Activated CD8-positive, alpha-beta T cell treated with anti-CD3 and anti-CD28 coated beads, Interleukin-2, amount 10 ng/mL, durations not matched to agents 7 days and 5 days (primary cell): ENCODE results near the gene CSRNP3. TPM values are rescaled to one million over a fixed set of nuclear protein-coding genes. Genes with fewer than 3 reads are reported as not detected.
"Not testable (repeated sequence)": the region's sequence is repeated elsewhere in the genome, so short reads cannot be mapped to it uniquely, and the experiment has no call there.

ENCODE experiments used
- ATAC-seq: fragments of 150-1000 bp; cut with Tn5 transposase; one replicate; pipeline ENCODE4 v1.10.0; 2021; ENCODE audit warnings: moderate library complexity
- CTCF ChIA-PET: fragments of 350-600 bp; sonication (Branson Sonifier 250); formaldehyde crosslinking; loops from one replicate; lab custom pipeline; 2021; ENCODE audit warnings: antibody characterized with exemption; lab: Charles Lee
- POLR2A ChIA-PET: fragments of 350-600 bp; sonication (Branson Sonifier 250); formaldehyde crosslinking; loops from one replicate; lab custom pipeline; 2021; ENCODE audit warnings: antibody characterized with exemption; lab: Charles Lee
- DNase-seq: peaks from one replicate; pipeline ENCODE4 v3.0.0-alpha.2; 2020
- H3K27ac Mint-ChIP-seq: one replicate; pipeline ENCODE4 v1.8.0; 2021; ENCODE audit warnings: mild to moderate bottlenecking, mixed read lengths
- H3K27me3 Mint-ChIP-seq: one replicate; pipeline ENCODE4 v1.8.0; 2021; ENCODE audit warnings: low read depth, mixed read lengths
- H3K36me3 Mint-ChIP-seq: one replicate; pipeline ENCODE4 v1.8.0; 2021; ENCODE audit warnings: low read depth, mixed read lengths
- H3K4me1 Mint-ChIP-seq: one replicate; pipeline ENCODE4 v1.8.0; 2021; ENCODE audit warnings: low read depth, mixed read lengths
- H3K4me3 Mint-ChIP-seq: one replicate; pipeline ENCODE4 v1.8.0; 2021; ENCODE audit warnings: mild to moderate bottlenecking, mixed read lengths
- H3K9me3 Mint-ChIP-seq: one replicate; pipeline ENCODE4 v1.8.0; 2022; ENCODE audit warnings: mixed read lengths; ENCODE audit not compliant: insufficient read depth
- total RNA-seq, 2 experiments: library from RNA; stranded (reverse); gene quantifications; one replicate each; pipeline ENCODE4 v1.2.3, GENCODE V29; 2021

The CSRNP3 gene
- total RNA-seq, 2 experiments from 2014 or later: not detected

DNA sequence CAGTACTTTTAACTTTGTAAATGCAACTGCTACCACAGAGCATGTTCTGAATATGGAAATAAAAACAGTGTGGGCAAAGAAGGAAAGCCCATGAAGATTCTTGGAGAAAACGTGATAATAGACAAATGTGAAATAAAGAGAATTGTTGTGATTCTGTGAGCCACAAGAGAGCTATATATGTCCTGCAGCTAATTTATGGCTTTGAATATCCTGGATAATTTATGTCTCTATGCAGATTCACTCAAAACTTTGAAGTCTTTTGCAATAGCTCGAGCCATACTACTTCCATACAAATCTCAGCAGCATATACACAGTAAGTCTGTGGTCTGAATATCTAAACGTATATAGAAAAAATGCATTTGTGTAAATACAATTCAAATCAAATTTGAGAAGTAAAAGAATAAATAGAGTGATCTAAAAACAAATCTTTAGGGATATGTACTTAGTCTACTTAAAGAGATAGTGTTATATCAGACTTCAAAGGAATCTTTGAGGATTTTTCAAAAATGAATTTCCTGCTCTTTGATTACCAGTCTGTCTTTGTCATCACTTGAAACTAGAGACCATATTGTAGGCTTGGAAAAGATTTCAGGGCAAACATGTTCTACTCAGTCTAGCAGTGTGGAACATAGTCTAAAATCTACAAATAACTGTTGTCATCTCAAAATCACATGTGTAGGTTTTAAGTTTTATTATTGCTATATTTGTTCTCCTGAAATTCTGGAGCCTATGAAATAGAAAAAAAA, 107.1 kb downstream of the CSRNP3 start:
- peaks cover 3% of the 10 kb centered on the region for H3K27me3 Mint-ChIP-seq
- no peak overlapping the region for H3K27ac Mint-ChIP-seq
- no peaks in the 10 kb centered on the region for H3K9me3 Mint-ChIP-seq
- no peak for DNase-seq
- POLR2A ChIA-PET: no interaction called here
- ATAC-seq: no peak
- H3K36me3 Mint-ChIP-seq: no peaks in the 10 kb centered on the region
- H3K4me1 Mint-ChIP-seq: no peaks in the 10 kb centered on the region
- no peak overlapping the region for H3K4me3 Mint-ChIP-seq
- CTCF ChIA-PET: no interaction called here

DNA sequence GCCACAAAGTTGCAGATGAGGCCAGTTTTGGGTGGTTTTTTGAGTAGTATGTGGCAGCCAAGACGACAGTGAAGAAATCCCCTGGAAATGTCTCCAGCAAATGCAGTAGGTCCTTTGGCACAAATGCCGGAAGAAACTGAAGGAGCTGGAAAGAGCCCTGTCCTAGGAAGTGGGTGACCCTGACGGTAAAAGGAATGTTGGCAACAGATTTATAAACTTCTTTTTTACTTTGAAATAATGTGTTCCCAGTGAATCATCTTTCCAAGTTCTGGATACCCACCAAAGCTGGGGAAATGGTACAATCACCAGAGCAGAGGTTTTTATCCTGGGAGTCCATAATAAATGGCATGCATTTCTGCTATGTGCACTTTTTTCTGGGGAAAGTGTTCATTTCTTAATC, 112.9 kb downstream of the CSRNP3 start:
- Mint-ChIP-seq H3K4me3 (no peak overlapping the region), H3K27me3 (no peaks in the 10 kb centered on the region), H3K4me1 (no peaks in the 10 kb centered on the region), H3K9me3 (no peaks in the 10 kb centered on the region), H3K27ac (no peak overlapping the region), H3K36me3 (no peaks in the 10 kb centered on the region)
- DNase-seq: no peak
- CTCF ChIA-PET: no interaction called here
- POLR2A ChIA-PET: no interaction called here
- no peak for ATAC-seq

DNA sequence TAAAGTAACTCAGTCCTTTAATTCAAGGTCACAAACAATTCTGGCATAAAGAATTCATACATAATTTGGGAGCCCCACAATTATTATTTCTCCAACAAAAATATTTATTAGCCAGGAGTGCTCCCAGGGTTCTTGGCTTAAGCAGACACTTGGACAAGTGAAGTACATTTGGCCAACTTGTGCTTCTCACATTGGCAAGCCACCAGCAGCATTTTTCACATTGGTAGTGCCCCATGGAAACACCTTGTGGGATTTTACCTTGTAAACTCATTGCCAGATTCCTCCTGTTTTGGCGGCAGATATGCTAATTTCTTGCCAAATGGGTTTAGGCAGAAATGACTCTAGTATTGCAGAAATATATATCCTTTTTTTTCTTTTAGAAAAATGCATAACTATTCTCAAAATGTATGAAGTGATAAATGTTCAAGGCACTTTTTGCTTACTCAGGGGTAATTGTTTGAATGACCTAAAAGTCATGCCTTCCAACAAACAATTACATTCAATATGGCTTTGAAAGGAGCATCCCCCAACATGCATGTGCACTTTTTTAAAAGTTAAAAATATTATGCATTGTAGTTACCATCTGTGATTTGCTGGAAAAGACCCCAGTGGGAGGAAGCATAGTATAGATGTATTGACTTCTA, 113.5 kb downstream of the CSRNP3 start:
- DNase-seq: no peak
- Mint-ChIP-seq H3K4me3 (no peak overlapping the region), H3K36me3 (no peaks in the 10 kb centered on the region), H3K27me3 (no peaks in the 10 kb centered on the region), H3K4me1 (no peaks in the 10 kb centered on the region), H3K9me3 (no peaks in the 10 kb centered on the region), H3K27ac (no peak overlapping the region)
- CTCF ChIA-PET: no interaction called here
- no peak for ATAC-seq
- POLR2A ChIA-PET: no interaction called here

DNA sequence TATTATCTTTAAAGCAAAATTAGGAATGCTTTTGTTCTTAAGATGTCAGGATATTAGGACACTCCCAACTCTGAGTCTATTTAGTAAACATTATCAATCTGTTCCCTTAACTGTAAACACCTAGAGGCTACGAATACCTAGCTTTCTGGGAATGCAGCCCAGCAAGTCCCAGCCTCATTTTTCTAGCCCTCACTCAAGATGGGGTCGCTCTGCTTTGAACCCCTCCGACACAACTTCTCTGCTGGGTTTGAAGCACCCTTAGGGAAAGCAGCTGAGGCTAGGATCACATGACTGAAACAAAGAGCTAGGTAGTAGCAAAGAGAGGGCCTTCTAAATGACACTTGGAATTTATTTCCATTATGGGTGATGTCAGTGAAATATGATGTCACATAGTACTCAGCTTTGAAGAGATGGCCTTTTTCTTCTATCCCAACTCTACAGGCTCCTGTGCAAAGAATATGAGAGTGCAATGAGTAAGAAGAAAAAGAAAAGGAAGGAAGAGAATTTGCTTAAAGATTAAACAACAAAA, 114.7 kb downstream of the CSRNP3 start:
- Mint-ChIP-seq H3K27ac (no peak overlapping the region), H3K9me3 (no peaks in the 10 kb centered on the region), H3K36me3 (no peaks in the 10 kb centered on the region), H3K4me1 (no peaks in the 10 kb centered on the region), H3K27me3 (no peaks in the 10 kb centered on the region), H3K4me3 (no peak overlapping the region)
- DNase-seq (no peak), ATAC-seq (no peak)
- ChIA-PET POLR2A (interaction anchor here (0.7 kb wide), 1 partner anchor 731 kb away, joined by 3 read pairs; no protein-coding TSS in a partner anchor), CTCF (no interaction called here)

DNA sequence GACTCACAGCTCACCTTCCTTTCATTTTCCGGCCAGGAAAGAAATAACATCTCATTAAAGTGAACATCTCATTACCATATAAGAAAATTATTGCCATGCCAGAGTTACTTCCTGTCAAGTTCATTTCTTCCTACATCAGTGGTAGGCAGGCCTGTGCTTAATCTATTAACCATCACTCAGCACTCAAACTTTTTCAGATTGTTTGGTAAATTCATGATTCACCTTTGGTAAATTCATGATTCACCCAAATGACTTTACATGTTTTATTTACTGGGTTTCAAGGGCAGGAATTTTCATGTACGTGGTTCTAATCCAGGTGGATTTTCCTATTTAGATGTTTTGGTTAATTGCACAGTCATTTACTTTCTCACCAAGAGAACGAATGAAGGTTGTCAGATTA, 116.5 kb downstream of the CSRNP3 start:
- no peak overlapping the region for H3K4me3 Mint-ChIP-seq
- ChIA-PET CTCF (no interaction called here), POLR2A (no interaction called here)
- H3K27ac Mint-ChIP-seq: no peak overlapping the region
- H3K27me3 Mint-ChIP-seq: no peaks in the 10 kb centered on the region
- DNase-seq (no peak), ATAC-seq (no peak)
- no peaks in the 10 kb centered on the region for H3K36me3 Mint-ChIP-seq
- no peaks in the 10 kb centered on the region for H3K4me1 Mint-ChIP-seq
- H3K9me3 Mint-ChIP-seq: no peaks in the 10 kb centered on the region

DNA sequence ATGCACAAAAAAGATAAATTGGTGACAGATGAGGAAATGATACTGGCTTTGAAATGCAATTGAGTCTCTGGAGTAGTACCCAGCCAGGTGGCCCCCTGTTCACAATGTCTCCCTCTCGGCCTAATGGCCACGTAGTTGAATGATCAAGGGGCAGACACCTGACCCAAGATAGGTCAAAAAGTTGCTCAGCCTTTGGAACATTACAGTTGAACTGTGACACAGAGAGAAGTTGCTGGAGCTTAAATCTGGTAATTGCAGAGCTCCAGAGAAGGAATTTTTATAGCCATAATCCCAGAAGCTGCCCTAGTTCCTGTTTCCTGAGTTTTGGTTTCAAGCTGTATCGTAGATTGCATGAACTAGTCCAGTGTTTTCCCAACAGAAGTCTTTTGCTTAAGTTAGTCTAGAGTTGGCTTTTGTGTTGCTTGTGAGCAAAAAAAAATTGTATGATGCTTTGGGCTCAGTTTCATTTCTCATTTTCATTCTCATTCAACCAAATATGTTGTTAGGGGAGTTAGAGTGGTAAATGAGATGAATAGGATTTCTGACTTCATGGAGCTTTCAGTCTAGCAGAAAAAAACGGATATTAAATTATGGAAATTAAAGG, 117.9 kb downstream of the CSRNP3 start:
- no peak overlapping the region for H3K4me3 Mint-ChIP-seq
- no peaks in the 10 kb centered on the region for H3K9me3 Mint-ChIP-seq
- ChIA-PET POLR2A (no interaction called here), CTCF (interaction anchor here (0.9 kb wide), 1 partner anchor 287 kb away, joined by 3 read pairs; no protein-coding TSS in a partner anchor)
- H3K36me3 Mint-ChIP-seq: no peaks in the 10 kb centered on the region
- no peak overlapping the region for H3K27ac Mint-ChIP-seq
- no peaks in the 10 kb centered on the region for H3K4me1 Mint-ChIP-seq
- ATAC-seq (no peak), DNase-seq (no peak)
- no peaks in the 10 kb centered on the region for H3K27me3 Mint-ChIP-seq

DNA sequence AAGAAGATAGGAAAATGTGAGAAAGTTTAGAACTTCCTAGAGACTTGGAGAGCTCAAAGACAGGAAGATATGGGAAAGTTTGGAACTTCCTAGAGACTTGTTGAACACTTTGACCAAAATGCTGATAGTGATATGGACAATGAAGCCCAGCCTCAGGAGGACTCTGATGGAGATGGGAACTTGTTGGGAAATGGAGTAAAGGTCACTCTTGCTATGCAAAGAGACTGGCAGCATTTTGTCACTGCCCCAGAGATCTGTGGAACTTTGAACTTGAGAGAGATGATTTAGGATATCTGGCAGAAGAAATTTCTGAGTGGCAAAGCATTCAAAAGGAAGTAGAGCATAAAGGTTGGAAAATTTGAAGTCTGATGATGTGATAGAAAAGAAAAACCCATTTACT, 121.5 kb downstream of the CSRNP3 start:
- H3K27ac Mint-ChIP-seq, ATAC-seq, H3K4me1 Mint-ChIP-seq, H3K27me3 Mint-ChIP-seq, H3K9me3 Mint-ChIP-seq, POLR2A ChIA-PET, DNase-seq, H3K36me3 Mint-ChIP-seq, H3K4me3 Mint-ChIP-seq, CTCF ChIA-PET: not testable (repeated sequence)

DNA sequence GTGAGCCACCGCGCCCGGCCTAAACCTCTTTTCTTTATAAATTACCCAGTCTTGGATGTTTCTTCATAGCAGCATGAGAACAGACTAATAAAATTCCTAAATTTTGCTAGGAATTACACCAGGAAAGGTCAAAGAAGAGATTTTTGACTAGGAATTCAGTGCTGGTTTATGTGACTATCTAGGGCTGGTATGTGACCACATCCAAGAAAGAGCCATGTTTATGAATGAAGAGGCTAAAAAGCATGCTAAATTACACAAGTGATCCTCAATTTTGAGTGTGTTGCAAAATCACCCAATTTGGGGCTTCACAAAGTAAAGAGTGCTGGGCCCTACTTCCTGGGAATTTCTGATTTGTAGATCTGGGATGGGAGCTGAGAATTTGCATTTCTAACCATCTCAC, 123.6 kb downstream of the CSRNP3 start:
- no peaks in the 10 kb centered on the region for H3K27me3 Mint-ChIP-seq
- ATAC-seq (no peak), DNase-seq (no peak)
- CTCF ChIA-PET: no interaction called here
- no peaks in the 10 kb centered on the region for H3K4me1 Mint-ChIP-seq
- H3K27ac Mint-ChIP-seq: no peak overlapping the region
- H3K4me3 Mint-ChIP-seq: no peak overlapping the region
- H3K36me3 Mint-ChIP-seq: no peaks in the 10 kb centered on the region
- POLR2A ChIA-PET: no interaction called here
- no peaks in the 10 kb centered on the region for H3K9me3 Mint-ChIP-seq

DNA sequence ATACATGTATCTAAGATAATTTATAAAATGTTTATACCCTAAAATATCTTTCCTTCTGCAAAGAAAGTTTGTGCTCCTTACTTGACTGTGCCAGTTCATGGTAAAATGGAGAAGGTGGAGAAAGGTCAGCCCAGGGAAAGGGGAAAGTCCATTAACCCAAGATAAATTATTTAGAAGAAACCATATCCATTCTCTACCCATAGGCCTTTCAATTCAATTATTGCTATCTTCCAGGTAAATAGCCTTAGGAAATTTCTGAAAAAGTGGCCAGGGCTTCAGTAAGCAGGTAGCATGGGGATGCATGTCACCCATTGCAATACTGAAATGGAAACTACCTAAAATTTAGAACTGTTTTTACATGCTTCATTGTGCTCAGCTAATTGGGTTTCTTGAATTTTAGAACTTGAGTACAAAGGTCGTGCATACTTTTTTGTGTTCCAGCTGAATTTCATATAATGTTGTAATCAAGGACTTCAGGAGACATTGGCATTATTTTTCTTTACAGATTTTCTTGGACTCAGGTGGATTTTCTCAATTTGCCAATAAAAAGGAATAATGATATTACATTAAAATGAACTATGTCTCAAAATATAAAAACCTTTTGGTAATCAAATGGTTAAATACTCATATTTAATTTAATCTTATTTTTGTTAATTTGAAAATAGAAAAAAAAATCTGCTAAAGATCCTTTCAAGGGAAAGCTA, 124.9 kb downstream of the CSRNP3 start:
- ChIA-PET CTCF (no interaction called here), POLR2A (no interaction called here)
- no peak for DNase-seq
- Mint-ChIP-seq H3K4me3 (no peak overlapping the region), H3K9me3 (no peaks in the 10 kb centered on the region), H3K4me1 (no peaks in the 10 kb centered on the region), H3K27me3 (no peaks in the 10 kb centered on the region), H3K27ac (no peak overlapping the region), H3K36me3 (no peaks in the 10 kb centered on the region)
- no peak for ATAC-seq

DNA sequence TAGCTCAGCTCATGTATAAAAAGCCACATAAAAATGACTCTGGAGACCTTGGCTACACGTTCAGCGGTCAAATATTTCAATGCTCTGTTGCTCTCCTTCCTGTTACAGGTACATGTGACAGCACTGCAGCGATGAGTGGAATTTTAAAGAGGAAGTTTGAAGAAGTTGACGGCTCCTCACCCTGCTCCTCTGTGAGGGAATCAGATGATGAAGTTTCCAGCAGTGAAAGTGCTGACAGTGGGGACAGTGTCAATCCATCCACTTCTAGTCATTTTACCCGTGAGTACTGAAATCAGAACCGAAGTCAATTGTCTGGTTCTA, 125.4 kb downstream of the CSRNP3 start:
- CTCF ChIA-PET: no interaction called here
- H3K36me3 Mint-ChIP-seq: no peaks in the 10 kb centered on the region
- no peaks in the 10 kb centered on the region for H3K27me3 Mint-ChIP-seq
- no peak overlapping the region for H3K27ac Mint-ChIP-seq
- no peaks in the 10 kb centered on the region for H3K4me1 Mint-ChIP-seq
- no peak overlapping the region for H3K4me3 Mint-ChIP-seq
- POLR2A ChIA-PET: no interaction called here
- ATAC-seq (no peak), DNase-seq (no peak)
- H3K9me3 Mint-ChIP-seq: no peaks in the 10 kb centered on the region

DNA sequence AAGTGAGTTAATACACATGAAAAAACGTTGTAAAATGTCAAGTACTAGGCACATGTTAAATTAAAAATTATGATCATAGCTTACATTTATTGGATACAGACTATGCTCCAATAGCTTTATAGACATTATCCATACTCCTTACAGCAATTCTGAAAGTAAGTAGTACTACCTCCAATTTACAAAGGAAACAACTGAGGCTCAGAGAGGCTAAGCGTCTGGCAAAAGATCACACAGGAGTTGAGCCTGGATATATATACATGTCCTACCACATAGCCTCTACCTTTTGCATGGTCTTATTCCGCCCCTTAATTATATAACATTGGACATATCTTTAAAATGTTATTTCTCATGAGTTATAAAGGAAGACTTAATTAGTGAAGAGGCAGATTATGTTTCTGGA, 127.3 kb downstream of the CSRNP3 start:
- H3K36me3 Mint-ChIP-seq: no peaks in the 10 kb centered on the region
- DNase-seq (no peak), ATAC-seq (no peak)
- POLR2A ChIA-PET: no interaction called here
- H3K4me3 Mint-ChIP-seq: no peak overlapping the region
- H3K27me3 Mint-ChIP-seq: no peaks in the 10 kb centered on the region
- H3K4me1 Mint-ChIP-seq: no peaks in the 10 kb centered on the region
- H3K9me3 Mint-ChIP-seq: no peaks in the 10 kb centered on the region
- no peak overlapping the region for H3K27ac Mint-ChIP-seq
- CTCF ChIA-PET: no interaction called here
